ENCODE results near the gene FRG1. TPM values are rescaled to one million over a fixed set of nuclear protein-coding genes. Genes with fewer than 3 reads are reported as not detected.
A peak's percentile ranks its signal among the peaks of the same experiment; 100 is the strongest.
"Not testable (repeated sequence)": the region's sequence is repeated elsewhere in the genome, so short reads cannot be mapped to it uniquely, and the experiment has no call there.

FRG1 gene
- total RNA-seq, 1 experiment from 2014 or later: 23.1 TPM

DNA sequence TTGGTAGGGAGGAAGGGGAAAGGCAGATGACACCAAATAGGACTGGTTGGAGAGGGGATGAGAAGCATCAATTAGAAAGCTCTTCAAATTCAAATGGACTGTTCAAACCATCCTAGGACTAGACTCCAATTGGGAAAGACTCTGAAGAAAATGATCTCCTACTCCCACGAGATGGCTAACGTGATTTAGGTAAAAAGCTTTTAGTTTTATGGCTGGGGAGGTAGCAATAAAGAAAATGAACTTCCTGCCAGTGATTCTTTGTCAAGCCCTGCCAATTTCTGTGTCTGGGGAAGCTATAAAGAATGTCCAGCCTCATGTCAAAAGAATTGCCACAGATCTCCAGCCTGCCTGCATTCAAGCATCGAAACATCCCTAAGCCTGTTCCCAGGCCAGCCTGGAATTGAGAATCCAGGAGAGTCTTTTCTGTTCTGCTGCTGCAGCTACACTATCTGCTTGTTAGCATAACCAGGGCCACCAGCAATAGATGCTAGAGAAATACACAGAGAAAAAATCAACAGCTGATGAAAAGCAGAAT lies 41.1 kb upstream of the FRG1 start:
- CTCF ChIA-PET; H3K4me1 Mint-ChIP-seq; H3K4me3 Mint-ChIP-seq; POLR2A ChIA-PET; DNase-seq (ENCODE audit: low spot score); ATAC-seq; H3K27ac Mint-ChIP-seq: not testable (repeated sequence)
- Mint-ChIP-seq H3K36me3 (peaks cover 21% of the 10 kb centered on the region), H3K27me3 (ENCODE audit: low read depth) (peaks cover 10% of the 10 kb centered on the region; the same call in 1 of the 2 replicates), H3K9me3 (peaks cover 60% of the 10 kb centered on the region)

DNA sequence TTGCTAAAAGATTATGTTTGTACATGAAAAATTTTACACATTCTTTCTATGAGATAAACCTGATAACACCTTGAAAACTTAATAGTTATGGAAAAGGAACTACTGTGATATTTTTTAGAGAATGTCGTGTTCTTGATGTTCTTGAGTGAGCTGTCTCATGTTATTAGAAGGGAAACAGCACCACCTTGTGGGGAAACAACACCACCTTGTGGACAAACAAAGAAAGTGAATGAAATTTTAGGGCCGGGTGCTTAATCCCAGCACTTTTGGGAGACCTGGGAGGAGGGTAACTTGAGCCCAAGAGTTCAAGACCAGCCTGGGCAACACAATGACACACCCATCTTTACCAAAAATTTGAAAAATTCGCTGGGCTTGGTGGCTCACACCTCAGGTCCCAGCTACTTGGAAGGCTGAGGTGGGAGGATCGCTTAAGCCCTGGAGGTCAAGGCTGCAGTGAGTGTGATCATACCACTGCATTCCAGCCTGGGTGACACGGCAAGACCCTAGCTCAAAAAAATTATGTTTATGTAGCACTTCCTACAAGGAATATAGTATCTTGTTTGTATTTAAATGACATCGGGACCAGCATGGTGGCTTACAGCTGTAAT lies 36.1 kb upstream of the FRG1 start:
- CTCF ChIA-PET: interaction anchor here (1.2 to 1.3 kb wide), 2 partner anchors 102 to 111 kb away, joined by 3 to 5 read pairs; no protein-coding TSS in a partner anchor
- H3K36me3 Mint-ChIP-seq; H3K27ac Mint-ChIP-seq; H3K27me3 Mint-ChIP-seq (ENCODE audit: low read depth); POLR2A ChIA-PET; H3K4me1 Mint-ChIP-seq; H3K4me3 Mint-ChIP-seq: not testable (repeated sequence)
- ATAC-seq (peak; percentile 82), DNase-seq (ENCODE audit: low spot score) (peak; percentile 45)
- H3K9me3 Mint-ChIP-seq: peaks cover 34% of the 10 kb centered on the region
- TF ChIP-seq, protein P1, sequence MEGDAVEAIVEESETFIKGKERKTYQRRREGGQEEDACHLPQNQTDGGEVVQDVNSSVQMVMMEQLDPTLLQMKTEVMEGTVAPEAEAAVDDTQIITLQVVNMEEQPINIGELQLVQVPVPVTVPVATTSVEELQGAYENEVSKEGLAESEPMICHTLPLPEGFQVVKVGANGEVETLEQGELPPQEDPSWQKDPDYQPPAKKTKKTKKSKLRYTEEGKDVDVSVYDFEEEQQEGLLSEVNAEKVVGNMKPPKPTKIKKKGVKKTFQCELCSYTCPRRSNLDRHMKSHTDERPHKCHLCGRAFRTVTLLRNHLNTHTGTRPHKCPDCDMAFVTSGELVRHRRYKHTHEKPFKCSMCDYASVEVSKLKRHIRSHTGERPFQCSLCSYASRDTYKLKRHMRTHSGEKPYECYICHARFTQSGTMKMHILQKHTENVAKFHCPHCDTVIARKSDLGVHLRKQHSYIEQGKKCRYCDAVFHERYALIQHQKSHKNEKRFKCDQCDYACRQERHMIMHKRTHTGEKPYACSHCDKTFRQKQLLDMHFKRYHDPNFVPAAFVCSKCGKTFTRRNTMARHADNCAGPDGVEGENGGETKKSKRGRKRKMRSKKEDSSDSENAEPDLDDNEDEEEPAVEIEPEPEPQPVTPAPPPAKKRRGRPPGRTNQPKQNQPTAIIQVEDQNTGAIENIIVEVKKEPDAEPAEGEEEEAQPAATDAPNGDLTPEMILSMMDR (IDR thresholded peaks at IDR 0.05): peak; percentile 40; the same call in 1 of the 2 replicates

DNA sequence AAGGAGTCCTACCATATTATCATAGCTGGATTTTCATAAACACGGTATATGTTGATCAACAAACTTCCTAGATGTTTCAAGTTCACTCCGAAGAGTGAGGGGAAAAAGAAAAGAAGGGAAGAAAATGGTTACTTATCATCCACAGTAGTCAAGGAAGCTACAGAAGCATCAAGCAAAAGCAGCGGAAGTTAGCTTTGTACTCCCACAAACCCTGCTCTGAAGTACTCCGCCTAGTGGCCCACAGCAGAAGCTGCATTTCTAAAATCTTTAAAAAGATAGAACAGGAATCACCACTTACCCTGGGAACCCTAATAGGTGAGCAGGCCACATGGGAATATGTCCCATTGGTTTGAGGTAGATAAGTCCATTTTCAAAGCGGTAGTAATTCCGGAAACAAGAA lies 28.5 kb upstream of the FRG1 start:
- H3K27ac Mint-ChIP-seq: no peak overlapping the region
- DNase-seq (ENCODE audit: low spot score) (no peak), ATAC-seq (no peak)
- H3K4me3 Mint-ChIP-seq: no peak overlapping the region
- peaks cover 72% of the 10 kb centered on the region for H3K9me3 Mint-ChIP-seq
- H3K4me1 Mint-ChIP-seq: no peaks in the 10 kb centered on the region
- H3K36me3 Mint-ChIP-seq: peaks cover 25% of the 10 kb centered on the region
- TF ChIP-seq GTF2I (CRISPR knock-in tag; conservative IDR thresholded peaks at IDR 0.05): no peak
- TF ChIP-seq, protein P1 (IDR thresholded peaks at IDR 0.05): peak; percentile 39; the same call in 1 of the 2 replicates
- TF ChIP-seq OVOL2 (CRISPR knock-in tag; IDR thresholded peaks at IDR 0.05; ENCODE audit: borderline replicate concordance): no peak
- TF ChIP-seq, protein P2, sequence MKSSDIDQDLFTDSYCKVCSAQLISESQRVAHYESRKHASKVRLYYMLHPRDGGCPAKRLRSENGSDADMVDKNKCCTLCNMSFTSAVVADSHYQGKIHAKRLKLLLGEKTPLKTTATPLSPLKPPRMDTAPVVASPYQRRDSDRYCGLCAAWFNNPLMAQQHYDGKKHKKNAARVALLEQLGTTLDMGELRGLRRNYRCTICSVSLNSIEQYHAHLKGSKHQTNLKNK (CRISPR knock-in tag; IDR thresholded peaks at IDR 0.05): no peak
- no peak for TF ChIP-seq ZNF121 (CRISPR knock-in tag; IDR thresholded peaks at IDR 0.05)
- H3K27me3 Mint-ChIP-seq (ENCODE audit: low read depth): no peaks in the 10 kb centered on the region
- ChIA-PET CTCF (interaction anchor here (0.9 kb wide), 1 partner anchor 28 kb away, joined by 5 read pairs; the partner anchor contains the start of gene FRG1), POLR2A (no interaction called here)

DNA sequence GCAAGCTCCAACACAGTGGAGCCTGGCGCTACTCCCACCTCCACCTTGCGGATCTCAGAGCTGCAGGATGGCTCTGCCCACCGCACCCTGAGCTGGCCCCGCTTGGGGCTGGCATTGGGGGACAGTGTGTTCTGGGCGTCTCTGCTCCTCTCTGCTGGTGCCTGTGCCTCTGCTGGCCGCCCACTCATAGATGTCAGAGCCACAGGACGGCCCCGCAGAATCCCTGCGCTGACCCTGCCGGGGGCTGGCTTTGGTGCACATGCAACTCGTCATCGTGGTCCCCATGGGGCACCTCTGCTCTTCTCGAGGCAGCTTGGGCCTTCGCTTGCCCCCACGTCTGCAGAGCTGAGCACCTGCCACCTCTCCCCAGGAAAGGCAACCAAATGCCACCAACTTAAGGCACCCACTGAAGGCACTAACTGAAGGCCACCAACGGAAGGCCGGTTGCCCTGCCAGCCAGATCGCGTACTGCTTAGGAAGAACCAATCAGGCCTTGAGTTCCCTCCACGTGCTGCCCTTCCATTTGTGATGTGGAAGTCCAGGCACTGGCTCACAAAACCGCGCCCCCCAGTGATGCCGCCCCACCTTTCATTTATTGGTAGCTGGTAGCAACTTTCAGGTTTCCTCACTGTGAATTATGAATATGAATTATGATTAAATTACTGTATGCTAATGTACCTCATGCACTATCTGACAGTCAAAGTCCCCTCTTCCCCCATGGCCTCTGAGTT lies 23.3 kb upstream of the FRG1 start:
- ATAC-seq (no peak), DNase-seq (ENCODE audit: low spot score) (no peak)
- H3K27me3 Mint-ChIP-seq (ENCODE audit: low read depth): no peaks in the 10 kb centered on the region
- CTCF ChIA-PET: no interaction called here
- H3K27ac Mint-ChIP-seq: no peak overlapping the region
- peaks cover 69% of the 10 kb centered on the region for H3K9me3 Mint-ChIP-seq
- H3K4me3 Mint-ChIP-seq: no peak overlapping the region
- POLR2A ChIA-PET: no interaction called here
- no peaks in the 10 kb centered on the region for H3K4me1 Mint-ChIP-seq
- H3K36me3 Mint-ChIP-seq: peaks cover 39% of the 10 kb centered on the region
- TF ChIP-seq, protein P3, sequence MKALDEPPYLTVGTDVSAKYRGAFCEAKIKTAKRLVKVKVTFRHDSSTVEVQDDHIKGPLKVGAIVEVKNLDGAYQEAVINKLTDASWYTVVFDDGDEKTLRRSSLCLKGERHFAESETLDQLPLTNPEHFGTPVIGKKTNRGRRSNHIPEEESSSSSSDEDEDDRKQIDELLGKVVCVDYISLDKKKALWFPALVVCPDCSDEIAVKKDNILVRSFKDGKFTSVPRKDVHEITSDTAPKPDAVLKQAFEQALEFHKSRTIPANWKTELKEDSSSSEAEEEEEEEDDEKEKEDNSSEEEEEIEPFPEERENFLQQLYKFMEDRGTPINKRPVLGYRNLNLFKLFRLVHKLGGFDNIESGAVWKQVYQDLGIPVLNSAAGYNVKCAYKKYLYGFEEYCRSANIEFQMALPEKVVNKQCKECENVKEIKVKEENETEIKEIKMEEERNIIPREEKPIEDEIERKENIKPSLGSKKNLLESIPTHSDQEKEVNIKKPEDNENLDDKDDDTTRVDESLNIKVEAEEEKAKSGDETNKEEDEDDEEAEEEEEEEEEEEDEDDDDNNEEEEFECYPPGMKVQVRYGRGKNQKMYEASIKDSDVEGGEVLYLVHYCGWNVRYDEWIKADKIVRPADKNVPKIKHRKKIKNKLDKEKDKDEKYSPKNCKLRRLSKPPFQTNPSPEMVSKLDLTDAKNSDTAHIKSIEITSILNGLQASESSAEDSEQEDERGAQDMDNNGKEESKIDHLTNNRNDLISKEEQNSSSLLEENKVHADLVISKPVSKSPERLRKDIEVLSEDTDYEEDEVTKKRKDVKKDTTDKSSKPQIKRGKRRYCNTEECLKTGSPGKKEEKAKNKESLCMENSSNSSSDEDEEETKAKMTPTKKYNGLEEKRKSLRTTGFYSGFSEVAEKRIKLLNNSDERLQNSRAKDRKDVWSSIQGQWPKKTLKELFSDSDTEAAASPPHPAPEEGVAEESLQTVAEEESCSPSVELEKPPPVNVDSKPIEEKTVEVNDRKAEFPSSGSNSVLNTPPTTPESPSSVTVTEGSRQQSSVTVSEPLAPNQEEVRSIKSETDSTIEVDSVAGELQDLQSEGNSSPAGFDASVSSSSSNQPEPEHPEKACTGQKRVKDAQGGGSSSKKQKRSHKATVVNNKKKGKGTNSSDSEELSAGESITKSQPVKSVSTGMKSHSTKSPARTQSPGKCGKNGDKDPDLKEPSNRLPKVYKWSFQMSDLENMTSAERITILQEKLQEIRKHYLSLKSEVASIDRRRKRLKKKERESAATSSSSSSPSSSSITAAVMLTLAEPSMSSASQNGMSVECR (CRISPR knock-in tag; IDR thresholded peaks at IDR 0.05; ENCODE audit: borderline replicate concordance): no peak
- TF ChIP-seq NFE2L1 (CRISPR knock-in tag; IDR thresholded peaks at IDR 0.05) (no peak), GTF2I (CRISPR knock-in tag; conservative IDR thresholded peaks at IDR 0.05) (no peak), FOXK1 (CRISPR knock-in tag; IDR thresholded peaks at IDR 0.05) (no peak), GABPB1 (CRISPR knock-in tag; IDR thresholded peaks at IDR 0.05) (no peak), SMAD3 (CRISPR knock-in tag; IDR thresholded peaks at IDR 0.05; ENCODE audit: borderline replicate concordance) (no peak), SOX15 (CRISPR knock-in tag; IDR thresholded peaks at IDR 0.05) (no peak), RELA (CRISPR knock-in tag; IDR thresholded peaks at IDR 0.05; ENCODE audit: borderline replicate concordance) (no peak), ETV6 (CRISPR knock-in tag; IDR thresholded peaks at IDR 0.05) (no peak), ZNF121 (CRISPR knock-in tag; IDR thresholded peaks at IDR 0.05) (no peak), ELF4 (CRISPR knock-in tag; IDR thresholded peaks at IDR 0.05; ENCODE audit: low read depth) (no peak), NFYB (CRISPR knock-in tag; conservative IDR thresholded peaks at IDR 0.05; ENCODE audit: low read depth) (no peak)
- TF ChIP-seq, protein P4, sequence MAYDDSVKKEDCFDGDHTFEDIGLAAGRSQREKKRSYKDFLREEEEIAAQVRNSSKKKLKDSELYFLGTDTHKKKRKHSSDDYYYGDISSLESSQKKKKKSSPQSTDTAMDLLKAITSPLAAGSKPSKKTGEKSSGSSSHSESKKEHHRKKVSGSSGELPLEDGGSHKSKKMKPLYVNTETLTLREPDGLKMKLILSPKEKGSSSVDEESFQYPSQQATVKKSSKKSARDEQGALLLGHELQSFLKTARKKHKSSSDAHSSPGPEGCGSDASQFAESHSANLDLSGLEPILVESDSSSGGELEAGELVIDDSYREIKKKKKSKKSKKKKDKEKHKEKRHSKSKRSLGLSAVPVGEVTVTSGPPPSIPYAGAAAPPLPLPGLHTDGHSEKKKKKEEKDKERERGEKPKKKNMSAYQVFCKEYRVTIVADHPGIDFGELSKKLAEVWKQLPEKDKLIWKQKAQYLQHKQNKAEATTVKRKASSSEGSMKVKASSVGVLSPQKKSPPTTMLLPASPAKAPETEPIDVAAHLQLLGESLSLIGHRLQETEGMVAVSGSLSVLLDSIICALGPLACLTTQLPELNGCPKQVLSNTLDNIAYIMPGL (CRISPR knock-in tag; IDR thresholded peaks at IDR 0.05): no peak

All from WTC11 (cell line).